Measurements from ENCODE around the gene LUM.

The LUM gene

DNA sequence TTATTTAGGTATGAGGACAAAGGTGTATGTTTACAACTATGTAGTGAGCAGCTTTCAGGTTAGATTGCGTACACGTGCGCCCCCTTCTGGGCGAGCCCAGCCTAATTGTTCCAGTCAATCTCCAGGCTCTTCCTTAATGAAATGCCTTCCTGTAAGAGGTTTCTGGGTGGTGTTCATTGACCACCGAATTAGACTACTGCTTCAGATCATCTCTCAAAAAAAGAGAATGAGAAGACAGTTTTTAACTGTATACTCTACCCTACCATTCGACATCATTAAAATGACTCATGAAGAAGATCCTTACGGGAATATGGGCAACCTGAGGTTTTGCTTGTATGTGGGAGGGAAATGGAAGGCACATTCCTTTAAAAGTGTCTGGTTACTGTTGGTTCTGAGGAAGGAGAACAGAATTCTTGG, 2.1 kb downstream of the LUM start:
- Histone ChIP-seq H3K79me2 (ENCODE audit: insufficient read depth, low read length) (no peaks in the 10 kb centered on the region), H3K27me3 (ENCODE audit: insufficient read depth, low read length) (no peaks in the 10 kb centered on the region), H3K9me3 (ENCODE audit: low read length) (no peaks in the 10 kb centered on the region), H3K9ac (ENCODE audit: low read length) (no peak overlapping the region), H3K4me3 (ENCODE audit: low read depth, low read length, poor library complexity, severe bottlenecking) (no peak overlapping the region), H3K36me3 (ENCODE audit: insufficient read depth, low read length) (no peaks in the 10 kb centered on the region), H2AFZ (ENCODE audit: low read length) (no peak overlapping the region), H4K20me1 (ENCODE audit: insufficient read depth, low read length) (no peaks in the 10 kb centered on the region), H3K4me1 (ENCODE audit: insufficient read depth, low read length, severe bottlenecking) (no peaks in the 10 kb centered on the region), H3K27ac (ENCODE audit: low read depth, low read length, poor library complexity, severe bottlenecking) (no peak overlapping the region), H3F3A (ENCODE audit: insufficient read depth, low read length) (no peaks in the 10 kb centered on the region), H3K9me2 (ENCODE audit: low read depth, low read length) (no peaks in the 10 kb centered on the region), H3K4me2 (ENCODE audit: low read length) (no peak overlapping the region)
- no peak for TF ChIP-seq EZH2 (IDR thresholded peaks at IDR 0.05; ENCODE audit: borderline replicate concordance, low read length)
- peak; percentile 86 for TF ChIP-seq CTCF (IDR thresholded peaks at IDR 0.05; ENCODE audit: low read length)

GRCh38 chr12:91108196-91108755, 3.0 kb downstream of the LUM start:
- Histone ChIP-seq H4K20me1 (ENCODE audit: insufficient read depth, low read length) (no peaks in the 10 kb centered on the region), H3K4me3 (ENCODE audit: low read depth, low read length, poor library complexity, severe bottlenecking) (no peak overlapping the region)

GRCh38 chr12:91106283-91106682, 5.0 kb downstream of the LUM start:
- Histone ChIP-seq H3K9me2 (ENCODE audit: low read depth, low read length) (no peaks in the 10 kb centered on the region), H3K4me2 (ENCODE audit: low read length) (no peak overlapping the region), H4K20me1 (ENCODE audit: insufficient read depth, low read length) (no peaks in the 10 kb centered on the region), H3K79me2 (ENCODE audit: insufficient read depth, low read length) (no peaks in the 10 kb centered on the region), H2AFZ (ENCODE audit: low read length) (no peak overlapping the region), H3K27me3 (ENCODE audit: insufficient read depth, low read length) (no peaks in the 10 kb centered on the region), H3K4me1 (ENCODE audit: insufficient read depth, low read length, severe bottlenecking) (no peaks in the 10 kb centered on the region), H3K27ac (ENCODE audit: low read depth, low read length, poor library complexity, severe bottlenecking) (no peak overlapping the region), H3K9ac (ENCODE audit: low read length) (no peak overlapping the region), H3K36me3 (ENCODE audit: insufficient read depth, low read length) (no peaks in the 10 kb centered on the region), H3F3A (ENCODE audit: insufficient read depth, low read length) (no peaks in the 10 kb centered on the region), H3K9me3 (ENCODE audit: low read length) (no peaks in the 10 kb centered on the region), H3K4me3 (ENCODE audit: low read depth, low read length, poor library complexity, severe bottlenecking) (no peak overlapping the region)
- TF ChIP-seq CTCF (IDR thresholded peaks at IDR 0.05; ENCODE audit: low read length) (no peak), EZH2 (IDR thresholded peaks at IDR 0.05; ENCODE audit: borderline replicate concordance, low read length) (no peak)

More at GRCh38 chr12:91108196-91108755, 3.0 kb downstream of the LUM start:
- TF ChIP-seq EZH2 (IDR thresholded peaks at IDR 0.05; ENCODE audit: borderline replicate concordance, low read length) (no peak), CTCF (IDR thresholded peaks at IDR 0.05; ENCODE audit: low read length) (no peak)
- Histone ChIP-seq H3K9me2 (ENCODE audit: low read depth, low read length) (no peaks in the 10 kb centered on the region), H3K4me1 (ENCODE audit: insufficient read depth, low read length, severe bottlenecking) (no peaks in the 10 kb centered on the region), H3K27ac (ENCODE audit: low read depth, low read length, poor library complexity, severe bottlenecking) (no peak overlapping the region), H3K9me3 (ENCODE audit: low read length) (no peaks in the 10 kb centered on the region), H3K4me2 (ENCODE audit: low read length) (no peak overlapping the region), H3K9ac (ENCODE audit: low read length) (no peak overlapping the region), H3K27me3 (ENCODE audit: insufficient read depth, low read length) (no peaks in the 10 kb centered on the region), H2AFZ (ENCODE audit: low read length) (no peak overlapping the region), H3F3A (ENCODE audit: insufficient read depth, low read length) (no peaks in the 10 kb centered on the region), H3K36me3 (ENCODE audit: insufficient read depth, low read length) (no peaks in the 10 kb centered on the region), H3K79me2 (ENCODE audit: insufficient read depth, low read length) (no peaks in the 10 kb centered on the region)

All from OCI-LY1 (cell line).